ENCODE measurements around the gene TBX15.
"Not testable (repeated sequence)": the region's sequence is repeated elsewhere in the genome, so short reads cannot be mapped to it uniquely, and the experiment has no call there.

The TBX15 gene

GRCh38 chr1:118960567-118961136, 27.5 kb downstream of the TBX15 start:
- no peak for DNase-seq (ENCODE audit: low read depth, low spot score)
- TF ChIP-seq FOXP2 (optimal IDR thresholded peaks at IDR 0.05; ENCODE audit: control extremely low read depth, extremely low read length, insufficient read depth) = no peak
- no peak for TF ChIP-seq EZH2 (IDR thresholded peaks at IDR 0.05)
- TF ChIP-seq POLR2AphosphoS5 (IDR thresholded peaks at IDR 0.05; ENCODE audit: borderline replicate concordance, low read depth, low read length) = no peak
- no peak overlapping the region for H3K9ac ChIP-seq (ENCODE audit: insufficient read length)
- no peak overlapping the region for H3K27ac ChIP-seq
- H3K9me3 ChIP-seq (ENCODE audit: low read depth, low read length) = no peaks in the 10 kb centered on the region
- H3K36me3 ChIP-seq (ENCODE audit: insufficient read depth, low read length) = no peaks in the 10 kb centered on the region
- H3K4me3 ChIP-seq = no peak overlapping the region

GRCh38 chr1:118960026-118960561, 28.0 kb downstream of the TBX15 start:
- H3K9me3 ChIP-seq (ENCODE audit: low read depth, low read length) = no peaks in the 10 kb centered on the region
- no peak overlapping the region for H3K4me3 ChIP-seq
- no peak for DNase-seq (ENCODE audit: low read depth, low spot score)
- TF ChIP-seq FOXP2 (optimal IDR thresholded peaks at IDR 0.05; ENCODE audit: control extremely low read depth, extremely low read length, insufficient read depth) (no peak), EZH2 (IDR thresholded peaks at IDR 0.05) (no peak), POLR2AphosphoS5 (IDR thresholded peaks at IDR 0.05; ENCODE audit: borderline replicate concordance, low read depth, low read length) (no peak)
- no peak overlapping the region for H3K9ac ChIP-seq (ENCODE audit: insufficient read length)
- H3K36me3 ChIP-seq (ENCODE audit: insufficient read depth, low read length) = no peaks in the 10 kb centered on the region
- no peak overlapping the region for H3K27ac ChIP-seq

- DNase-seq (ENCODE audit: low read depth, low spot score) = no peak
- Histone ChIP-seq H3K4me3 (no peak overlapping the region), H3K36me3 (ENCODE audit: insufficient read depth, low read length) (no peaks in the 10 kb centered on the region), H3K9ac (ENCODE audit: insufficient read length) (no peak overlapping the region), H3K9me3 (ENCODE audit: low read depth, low read length) (no peaks in the 10 kb centered on the region), H3K27ac (no peak overlapping the region)
- TF ChIP-seq EZH2 (IDR thresholded peaks at IDR 0.05) (no peak), FOXP2 (optimal IDR thresholded peaks at IDR 0.05; ENCODE audit: control extremely low read depth, extremely low read length, insufficient read depth) (no peak), POLR2AphosphoS5 (IDR thresholded peaks at IDR 0.05; ENCODE audit: borderline replicate concordance, low read depth, low read length) (no peak)
Measured at GRCh38 chr1:118958937-118959631, 29.1 kb downstream of the TBX15 start.

GRCh38 chr1:118958140-118958539, 30.0 kb downstream of the TBX15 start:
- Histone ChIP-seq H3K36me3 (ENCODE audit: insufficient read depth, low read length) (no peaks in the 10 kb centered on the region), H3K27ac (no peak overlapping the region), H3K9ac (ENCODE audit: insufficient read length) (no peak overlapping the region), H3K4me3 (no peak overlapping the region), H3K9me3 (ENCODE audit: low read depth, low read length) (no peaks in the 10 kb centered on the region)
- TF ChIP-seq POLR2AphosphoS5 (IDR thresholded peaks at IDR 0.05; ENCODE audit: borderline replicate concordance, low read depth, low read length) (no peak), EZH2 (IDR thresholded peaks at IDR 0.05) (no peak), FOXP2 (optimal IDR thresholded peaks at IDR 0.05; ENCODE audit: control extremely low read depth, extremely low read length, insufficient read depth) (no peak)
- no peak for DNase-seq (ENCODE audit: low read depth, low spot score)

- not testable (repeated sequence) for H3K4me3 ChIP-seq; H3K27ac ChIP-seq; H3K36me3 ChIP-seq (ENCODE audit: insufficient read depth, low read length); H3K9me3 ChIP-seq (ENCODE audit: low read depth, low read length); DNase-seq (ENCODE audit: low read depth, low spot score); H3K9ac ChIP-seq (ENCODE audit: insufficient read length)
Measured at GRCh38 chr1:118957579-118957978, 30.6 kb downstream of the TBX15 start.

GRCh38 chr1:118954301-118954905, 33.7 kb downstream of the TBX15 start:
- no peaks in the 10 kb centered on the region for H3K36me3 ChIP-seq (ENCODE audit: insufficient read depth, low read length)
- no peak overlapping the region for H3K9ac ChIP-seq (ENCODE audit: insufficient read length)
- no peak for DNase-seq (ENCODE audit: low read depth, low spot score)
- no peak overlapping the region for H3K27ac ChIP-seq
- no peaks in the 10 kb centered on the region for H3K9me3 ChIP-seq (ENCODE audit: low read depth, low read length)
- H3K4me3 ChIP-seq = no peak overlapping the region
- TF ChIP-seq FOXP2 (optimal IDR thresholded peaks at IDR 0.05; ENCODE audit: control extremely low read depth, extremely low read length, insufficient read depth) = no peak
- TF ChIP-seq POLR2AphosphoS5 (IDR thresholded peaks at IDR 0.05; ENCODE audit: borderline replicate concordance, low read depth, low read length) = no peak
- no peak for TF ChIP-seq EZH2 (IDR thresholded peaks at IDR 0.05)

GRCh38 chr1:118951270-118951936, 36.7 kb downstream of the TBX15 start:
- Histone ChIP-seq H3K4me3 (no peak overlapping the region), H3K36me3 (ENCODE audit: insufficient read depth, low read length) (no peaks in the 10 kb centered on the region), H3K9me3 (ENCODE audit: low read depth, low read length) (no peaks in the 10 kb centered on the region), H3K9ac (ENCODE audit: insufficient read length) (no peak overlapping the region), H3K27ac (no peak overlapping the region)
- DNase-seq (ENCODE audit: low read depth, low spot score) = no peak
- TF ChIP-seq EZH2 (IDR thresholded peaks at IDR 0.05) (no peak), POLR2AphosphoS5 (IDR thresholded peaks at IDR 0.05; ENCODE audit: borderline replicate concordance, low read depth, low read length) (no peak), FOXP2 (optimal IDR thresholded peaks at IDR 0.05; ENCODE audit: control extremely low read depth, extremely low read length, insufficient read depth) (no peak)

GRCh38 chr1:118949315-118949714, 38.8 kb downstream of the TBX15 start:
- no peak overlapping the region for H3K4me3 ChIP-seq
- no peak for TF ChIP-seq EZH2 (IDR thresholded peaks at IDR 0.05)
- TF ChIP-seq FOXP2 (optimal IDR thresholded peaks at IDR 0.05; ENCODE audit: control extremely low read depth, extremely low read length, insufficient read depth) = no peak
- no peak for TF ChIP-seq POLR2AphosphoS5 (IDR thresholded peaks at IDR 0.05; ENCODE audit: borderline replicate concordance, low read depth, low read length)
- no peak for DNase-seq (ENCODE audit: low read depth, low spot score)
- no peak overlapping the region for H3K9ac ChIP-seq (ENCODE audit: insufficient read length)
- no peaks in the 10 kb centered on the region for H3K36me3 ChIP-seq (ENCODE audit: insufficient read depth, low read length)
- H3K9me3 ChIP-seq (ENCODE audit: low read depth, low read length) = no peaks in the 10 kb centered on the region
- no peak overlapping the region for H3K27ac ChIP-seq
